Parathyroid adenoma (tissue), 2 donors: Measurements from ENCODE around the gene NDST1.

ENCODE experiments used
- H2AFZ ChIP-seq: fragments of 300-600 bp; sonication (generic); one replicate; pipeline ENCODE4 v1.7.0; 2017; ENCODE audit warnings: antibody characterized with exemption, mild to moderate bottlenecking
- H3K27ac ChIP-seq: fragments of 300-600 bp; sonication (generic); one replicate; pipeline ENCODE4 v1.7.0; 2017
- H3K27me3 ChIP-seq: fragments of 300-600 bp; sonication (generic); one replicate; pipeline ENCODE4 v1.7.0; 2017; ENCODE audit warnings: low read length; ENCODE audit not compliant: control insufficient read depth, insufficient read depth
- H3K36me3 ChIP-seq: fragments of 300-600 bp; sonication (generic); one replicate; pipeline ENCODE4 v1.7.0; 2017; ENCODE audit warnings: low read length; ENCODE audit not compliant: control insufficient read depth, insufficient read depth
- H3K4me1 ChIP-seq: fragments of 300-600 bp; sonication (generic); one replicate; pipeline ENCODE4 v1.7.0; 2017; ENCODE audit warnings: control low read depth
- H3K4me2 ChIP-seq: fragments of 300-600 bp; sonication (generic); one replicate; pipeline ENCODE4 v1.7.0; 2017; ENCODE audit warnings: low read length
- H3K4me3 ChIP-seq: fragments of 300-600 bp; sonication (generic); one replicate; pipeline ENCODE4 v1.7.0; 2017; ENCODE audit warnings: low read depth, low read length
- H3K79me2 ChIP-seq: fragments of 300-600 bp; sonication (generic); one replicate; pipeline ENCODE4 v1.7.0; 2017; ENCODE audit warnings: control low read depth
- H3K9ac ChIP-seq: fragments of 300-600 bp; sonication (generic); one replicate; pipeline ENCODE4 v1.7.0; 2017; ENCODE audit warnings: mild to moderate bottlenecking
- H3K9me3 ChIP-seq: fragments of 300-600 bp; sonication (generic); one replicate; pipeline ENCODE4 v1.7.0; 2017; ENCODE audit warnings: low read length; ENCODE audit not compliant: control insufficient read depth
- CTCF ChIP-seq: fragments of 300-600 bp; sonication (generic); IDR thresholded peaks from one replicate; pipeline ENCODE4 v1.7.0; 2017; ENCODE audit warnings: antibody characterized with exemption, mild to moderate bottlenecking
- donor health status: primary hyperparathyroidism.

NDST1 gene

GRCh38 chr5:150488519-150489359 is 19.2 kb upstream of the NDST1 start:
- no peaks in the 10 kb centered on the region for H3K36me3 ChIP-seq
- peak overlapping the region; percentile 8 for H3K27ac ChIP-seq
- no peak overlapping the region for H2AFZ ChIP-seq
- H3K4me2 ChIP-seq, result peak overlapping the region; percentile 13
- H3K9me3 ChIP-seq, result no peaks in the 10 kb centered on the region
- H3K4me1 ChIP-seq, result peaks cover 26% of the 10 kb centered on the region
- H3K27me3 ChIP-seq, result no peaks in the 10 kb centered on the region
- no peak overlapping the region for H3K4me3 ChIP-seq
- H3K9ac ChIP-seq, result no peak overlapping the region
- no peak for TF ChIP-seq CTCF
- peaks cover 11% of the 10 kb centered on the region for H3K79me2 ChIP-seq

GRCh38 chr5:150489360-150490295 is 18.3 kb upstream of the NDST1 start:
- no peaks in the 10 kb centered on the region for H3K36me3 ChIP-seq
- peaks cover 26% of the 10 kb centered on the region for H3K4me1 ChIP-seq
- no peak overlapping the region for H2AFZ ChIP-seq

GRCh38 chr5:150490296-150490669 is 17.6 kb upstream of the NDST1 start:
- Histone ChIP-seq H3K4me3 (no peak overlapping the region), H3K4me1 (peaks cover 26% of the 10 kb centered on the region)

More at GRCh38 chr5:150489360-150490295, 18.3 kb upstream of the NDST1 start:
- no peak overlapping the region for H3K9ac ChIP-seq
- H3K27me3 ChIP-seq, result no peaks in the 10 kb centered on the region
- no peak overlapping the region for H3K4me3 ChIP-seq
- H3K9me3 ChIP-seq, result no peaks in the 10 kb centered on the region
- peaks cover 12% of the 10 kb centered on the region for H3K79me2 ChIP-seq
- TF ChIP-seq CTCF, result no peak
- H3K4me2 ChIP-seq, result no peak overlapping the region
- peak overlapping the region; percentile 8 for H3K27ac ChIP-seq

GRCh38 chr5:150490754-150491153 is 17.2 kb upstream of the NDST1 start:
- Histone ChIP-seq H2AFZ (no peak overlapping the region), H3K4me1 (peaks cover 26% of the 10 kb centered on the region), H3K27ac (no peak overlapping the region), H3K4me2 (no peak overlapping the region), H3K79me2 (peaks cover 18% of the 10 kb centered on the region), H3K27me3 (no peaks in the 10 kb centered on the region), H3K4me3 (no peak overlapping the region), H3K36me3 (no peaks in the 10 kb centered on the region), H3K9ac (no peak overlapping the region), H3K9me3 (no peaks in the 10 kb centered on the region)
- no peak for TF ChIP-seq CTCF

More at GRCh38 chr5:150490296-150490669, 17.6 kb upstream of the NDST1 start:
- no peak overlapping the region for H3K9ac ChIP-seq
- H3K4me2 ChIP-seq, result no peak overlapping the region
- no peaks in the 10 kb centered on the region for H3K27me3 ChIP-seq
- H3K36me3 ChIP-seq, result no peaks in the 10 kb centered on the region
- peaks cover 16% of the 10 kb centered on the region for H3K79me2 ChIP-seq
- no peak overlapping the region for H2AFZ ChIP-seq
- H3K9me3 ChIP-seq, result no peaks in the 10 kb centered on the region
- TF ChIP-seq CTCF, result no peak
- no peak overlapping the region for H3K27ac ChIP-seq
